ENCODE results near the gene FHIP1B. TPM values are rescaled to one million over a fixed set of nuclear protein-coding genes. Genes with fewer than 3 reads are reported as not detected.

FHIP1B gene
- 10 to 100 TPM; 12.3 to 21.2 TPM for total RNA-seq
- 10 to 100 TPM; 16.4 to 17.4 TPM for polyA plus RNA-seq

DNA sequence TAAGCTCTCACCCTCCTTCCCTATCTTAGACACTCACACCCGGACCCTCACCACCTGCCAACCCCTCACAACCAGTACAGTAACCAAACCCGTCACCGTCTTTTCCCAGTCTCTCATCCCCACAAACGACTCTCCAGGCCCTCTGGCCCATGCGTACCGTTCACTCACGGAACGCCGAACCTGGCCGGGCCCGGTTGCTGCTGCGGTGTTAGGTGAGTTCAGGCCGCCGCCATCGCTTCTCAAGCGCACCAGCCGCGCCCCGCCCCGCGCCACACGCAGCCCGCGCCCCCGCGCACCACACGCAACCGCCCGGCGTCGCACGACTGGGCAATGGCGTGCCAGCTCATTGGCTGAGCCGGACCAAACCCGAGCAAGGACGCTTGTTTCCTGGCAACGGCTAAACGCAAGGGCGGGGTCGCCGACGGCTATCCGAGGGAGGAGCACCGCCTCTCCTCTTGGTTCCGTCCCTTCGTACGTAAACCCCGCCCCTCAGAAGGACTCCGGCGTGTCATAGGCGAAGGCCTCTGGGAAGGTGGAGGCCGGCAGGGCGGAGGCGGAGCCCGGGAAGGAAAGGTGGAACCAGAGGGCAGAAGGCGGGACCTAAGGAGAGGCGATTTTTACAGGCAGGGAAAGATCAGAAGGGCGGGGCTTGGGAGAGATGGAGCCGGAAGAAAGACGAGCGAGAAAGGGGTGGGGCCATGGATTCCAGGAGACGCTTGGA, at the start of gene FHIP1B:
Gene FHIP1B, minus strand, starts transcription at position 250 of the 721 bp plus-strand sequence. CDS start 10,120 bp downstream, outside the sequence.
- TF ChIP-seq JUND (IDR thresholded peaks at IDR 0.05) (peak; percentile 79 to 88), RAD21 (IDR thresholded peaks at IDR 0.05) (peak; percentile 45 to 50), HNF4A (conservative IDR thresholded peaks at IDR 0.05) (peak; percentile 67 to 83), EGR1 (IDR thresholded peaks at IDR 0.05; ENCODE audit: low read depth in 2 of 2) (peak; percentile 57 to 92), FOXA1 (IDR thresholded peaks at IDR 0.05) (peak; percentile 61), RXRA (IDR thresholded peaks at IDR 0.05) (peak; percentile 71 to 81), GABPA (IDR thresholded peaks at IDR 0.05 in 1 of 2, conservative IDR thresholded peaks at IDR 0.05 in 1 of 2) (peak in 1 of 2 donors; percentile 80), NR2F2 (IDR thresholded peaks at IDR 0.05) (peak; percentile 80), TAF1 (conservative IDR thresholded peaks at IDR 0.05) (no peak), FOXA2 (IDR thresholded peaks at IDR 0.05) (no peak), YY1 (IDR thresholded peaks at IDR 0.05) (peak; percentile 95), SP1 (IDR thresholded peaks at IDR 0.05) (peak; percentile 97), HNF4G (IDR thresholded peaks at IDR 0.05) (peak; percentile 65)
- TF ChIP-seq, protein P1, sequence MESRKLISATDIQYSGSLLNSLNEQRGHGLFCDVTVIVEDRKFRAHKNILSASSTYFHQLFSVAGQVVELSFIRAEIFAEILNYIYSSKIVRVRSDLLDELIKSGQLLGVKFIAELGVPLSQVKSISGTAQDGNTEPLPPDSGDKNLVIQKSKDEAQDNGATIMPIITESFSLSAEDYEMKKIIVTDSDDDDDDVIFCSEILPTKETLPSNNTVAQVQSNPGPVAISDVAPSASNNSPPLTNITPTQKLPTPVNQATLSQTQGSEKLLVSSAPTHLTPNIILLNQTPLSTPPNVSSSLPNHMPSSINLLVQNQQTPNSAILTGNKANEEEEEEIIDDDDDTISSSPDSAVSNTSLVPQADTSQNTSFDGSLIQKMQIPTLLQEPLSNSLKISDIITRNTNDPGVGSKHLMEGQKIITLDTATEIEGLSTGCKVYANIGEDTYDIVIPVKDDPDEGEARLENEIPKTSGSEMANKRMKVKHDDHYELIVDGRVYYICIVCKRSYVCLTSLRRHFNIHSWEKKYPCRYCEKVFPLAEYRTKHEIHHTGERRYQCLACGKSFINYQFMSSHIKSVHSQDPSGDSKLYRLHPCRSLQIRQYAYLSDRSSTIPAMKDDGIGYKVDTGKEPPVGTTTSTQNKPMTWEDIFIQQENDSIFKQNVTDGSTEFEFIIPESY (IDR thresholded peaks at IDR 0.05), result peak; percentile 54
- TF ChIP-seq, protein P2, sequence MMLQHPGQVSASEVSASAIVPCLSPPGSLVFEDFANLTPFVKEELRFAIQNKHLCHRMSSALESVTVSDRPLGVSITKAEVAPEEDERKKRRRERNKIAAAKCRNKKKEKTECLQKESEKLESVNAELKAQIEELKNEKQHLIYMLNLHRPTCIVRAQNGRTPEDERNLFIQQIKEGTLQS (IDR thresholded peaks at IDR 0.05), result peak; percentile 21
- TF ChIP-seq, protein P3, sequence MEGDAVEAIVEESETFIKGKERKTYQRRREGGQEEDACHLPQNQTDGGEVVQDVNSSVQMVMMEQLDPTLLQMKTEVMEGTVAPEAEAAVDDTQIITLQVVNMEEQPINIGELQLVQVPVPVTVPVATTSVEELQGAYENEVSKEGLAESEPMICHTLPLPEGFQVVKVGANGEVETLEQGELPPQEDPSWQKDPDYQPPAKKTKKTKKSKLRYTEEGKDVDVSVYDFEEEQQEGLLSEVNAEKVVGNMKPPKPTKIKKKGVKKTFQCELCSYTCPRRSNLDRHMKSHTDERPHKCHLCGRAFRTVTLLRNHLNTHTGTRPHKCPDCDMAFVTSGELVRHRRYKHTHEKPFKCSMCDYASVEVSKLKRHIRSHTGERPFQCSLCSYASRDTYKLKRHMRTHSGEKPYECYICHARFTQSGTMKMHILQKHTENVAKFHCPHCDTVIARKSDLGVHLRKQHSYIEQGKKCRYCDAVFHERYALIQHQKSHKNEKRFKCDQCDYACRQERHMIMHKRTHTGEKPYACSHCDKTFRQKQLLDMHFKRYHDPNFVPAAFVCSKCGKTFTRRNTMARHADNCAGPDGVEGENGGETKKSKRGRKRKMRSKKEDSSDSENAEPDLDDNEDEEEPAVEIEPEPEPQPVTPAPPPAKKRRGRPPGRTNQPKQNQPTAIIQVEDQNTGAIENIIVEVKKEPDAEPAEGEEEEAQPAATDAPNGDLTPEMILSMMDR (IDR thresholded peaks at IDR 0.05; ENCODE audit: low read depth, low read length, missing input control), result no peak
- TF ChIP-seq, protein P4, sequence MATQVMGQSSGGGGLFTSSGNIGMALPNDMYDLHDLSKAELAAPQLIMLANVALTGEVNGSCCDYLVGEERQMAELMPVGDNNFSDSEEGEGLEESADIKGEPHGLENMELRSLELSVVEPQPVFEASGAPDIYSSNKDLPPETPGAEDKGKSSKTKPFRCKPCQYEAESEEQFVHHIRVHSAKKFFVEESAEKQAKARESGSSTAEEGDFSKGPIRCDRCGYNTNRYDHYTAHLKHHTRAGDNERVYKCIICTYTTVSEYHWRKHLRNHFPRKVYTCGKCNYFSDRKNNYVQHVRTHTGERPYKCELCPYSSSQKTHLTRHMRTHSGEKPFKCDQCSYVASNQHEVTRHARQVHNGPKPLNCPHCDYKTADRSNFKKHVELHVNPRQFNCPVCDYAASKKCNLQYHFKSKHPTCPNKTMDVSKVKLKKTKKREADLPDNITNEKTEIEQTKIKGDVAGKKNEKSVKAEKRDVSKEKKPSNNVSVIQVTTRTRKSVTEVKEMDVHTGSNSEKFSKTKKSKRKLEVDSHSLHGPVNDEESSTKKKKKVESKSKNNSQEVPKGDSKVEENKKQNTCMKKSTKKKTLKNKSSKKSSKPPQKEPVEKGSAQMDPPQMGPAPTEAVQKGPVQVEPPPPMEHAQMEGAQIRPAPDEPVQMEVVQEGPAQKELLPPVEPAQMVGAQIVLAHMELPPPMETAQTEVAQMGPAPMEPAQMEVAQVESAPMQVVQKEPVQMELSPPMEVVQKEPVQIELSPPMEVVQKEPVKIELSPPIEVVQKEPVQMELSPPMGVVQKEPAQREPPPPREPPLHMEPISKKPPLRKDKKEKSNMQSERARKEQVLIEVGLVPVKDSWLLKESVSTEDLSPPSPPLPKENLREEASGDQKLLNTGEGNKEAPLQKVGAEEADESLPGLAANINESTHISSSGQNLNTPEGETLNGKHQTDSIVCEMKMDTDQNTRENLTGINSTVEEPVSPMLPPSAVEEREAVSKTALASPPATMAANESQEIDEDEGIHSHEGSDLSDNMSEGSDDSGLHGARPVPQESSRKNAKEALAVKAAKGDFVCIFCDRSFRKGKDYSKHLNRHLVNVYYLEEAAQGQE (IDR thresholded peaks at IDR 0.05), result no peak
- TF ChIP-seq, protein P5, sequence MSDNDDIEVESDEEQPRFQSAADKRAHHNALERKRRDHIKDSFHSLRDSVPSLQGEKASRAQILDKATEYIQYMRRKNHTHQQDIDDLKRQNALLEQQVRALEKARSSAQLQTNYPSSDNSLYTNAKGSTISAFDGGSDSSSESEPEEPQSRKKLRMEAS (IDR thresholded peaks at IDR 0.05), result peak; percentile 61
- Histone ChIP-seq H3K27ac (ENCODE audit: low read depth in 1 of 2, low read length in 2 of 2) (peak within 1 kb of the TSS; percentile 63 to 68), H3K4me3 (ENCODE audit: low read depth in 1 of 3, low read length in 3 of 3) (peak within 1 kb of the TSS; percentile 74 to 82 (median 78)), H3K27me3 (ENCODE audit: control insufficient read depth in 4 of 4, insufficient read depth in 4 of 4, low read length in 3 of 4) (no peaks in the 10 kb centered on the region), H3K36me3 (ENCODE audit: control insufficient read depth in 4 of 4, insufficient read depth in 3 of 4, low read depth in 1 of 4, low read length in 3 of 4) (no peaks in the 10 kb centered on the region), H3K9ac (ENCODE audit: low read depth in 1 of 2, low read length in 2 of 2) (peak within 1 kb of the TSS; percentile 17 to 60), H3K4me1 (ENCODE audit: control insufficient read depth in 4 of 4, insufficient read depth in 4 of 4, low read length in 3 of 4) (peaks cover 7 to 28% (median 25%) of the 10 kb centered on the region in 4 donors), H3K9me3 (ENCODE audit: control insufficient read depth in 4 of 4, low read length in 3 of 4) (no peaks in the 10 kb centered on the region)
- WGBS, result under 1% methylated on average over 62 of the region's 62 CpGs
- peak; percentile 98 for DNase-seq (ENCODE audit: low spot score)
